IMR-90 (cell line): ENCODE measurements around the gene DNAJC4. TPM values are rescaled to one million over a fixed set of nuclear protein-coding genes. Genes with fewer than 3 reads are reported as not detected.

Experiments
- ATAC-seq: fragments of 200-7000 bp; cut with Tn5 transposase; 2 replicates; pipeline ENCODE4 v1.9.1; 2020; ENCODE audit warnings: low read depth, mild to moderate bottlenecking, moderate library complexity
- BruUV-seq: library from RNA; stranded (reverse); fragments of 400-500 nt; replicated peaks from 2 replicates; lab custom pipeline; 2021; lab: Mats Ljungman, UMichigan
- CTCF ChIA-PET: fragments of 300-600 bp; formaldehyde crosslinking; extraction: SDS; loops from one replicate; lab custom pipeline; 2021; ENCODE audit warnings: antibody characterized with exemption; lab: Yijun Ruan, JAX
- POLR2A ChIA-PET: fragments of 300-600 bp; sonication (Branson Sonifier 250); formaldehyde crosslinking; loops from one replicate; lab custom pipeline; 2022; ENCODE audit warnings: antibody characterized with exemption; ENCODE audit not compliant: unreplicated experiment; lab: Charles Lee
- DNase-seq: peaks from one replicate; pipeline ENCODE4 v3.0.0; 2013
- H2AFZ ChIP-seq: replicated peaks from 2 replicates; pipeline ENCODE3; 2013; ENCODE audit warnings: low read length, mild to moderate bottlenecking; ENCODE audit not compliant: poor library complexity
- H2AK5ac ChIP-seq: 2 replicates; pipeline ENCODE4 v1.6.1; 2013; ENCODE audit warnings: low read depth, low read length, inconsistent platforms
- H2AK9ac ChIP-seq: replicated peaks from 2 replicates; pipeline ENCODE3; 2013; ENCODE audit warnings: mild to moderate bottlenecking, low read depth, low read length, moderate library complexity; ENCODE audit not compliant: poor library complexity
- H2BK120ac ChIP-seq: 2 replicates; pipeline ENCODE4 v1.6.1; 2013; ENCODE audit warnings: low read depth, low read length, inconsistent platforms
- H2BK15ac ChIP-seq: 3 replicates; pipeline ENCODE4 v1.6.1; 2013; ENCODE audit warnings: low read depth, low read length, inconsistent platforms
- H2BK20ac ChIP-seq: 2 replicates; pipeline ENCODE4 v1.6.1; 2013; ENCODE audit warnings: low read depth, mild to moderate bottlenecking, inconsistent platforms, low read length, moderate library complexity
- H2BK5ac ChIP-seq: 2 replicates; pipeline ENCODE4 v1.6.1; 2013; ENCODE audit warnings: mild to moderate bottlenecking, low read depth, low read length, inconsistent platforms; ENCODE audit not compliant: poor library complexity, severe bottlenecking
- H3K14ac ChIP-seq: replicated peaks from 2 replicates; pipeline ENCODE4 v1.6.1; 2013; ENCODE audit warnings: low read depth, low read length, inconsistent platforms
- H3K18ac ChIP-seq: 2 replicates; pipeline ENCODE4 v1.6.1; 2013; ENCODE audit warnings: low read depth, low read length, control low read depth
- H3K23ac ChIP-seq: 2 replicates; pipeline ENCODE4 v1.6.1; 2013; ENCODE audit warnings: low read depth, low read length, inconsistent platforms
- H3K27ac ChIP-seq: 2 replicates; pipeline ENCODE4 v1.5.1; 2013; ENCODE audit warnings: mild to moderate bottlenecking, control low read depth, low read length; ENCODE audit not compliant: insufficient read depth
- H3K27me3 ChIP-seq: 2 replicates; pipeline ENCODE4 v1.6.1; 2013; ENCODE audit warnings: low read length; ENCODE audit not compliant: control insufficient read depth, insufficient read depth
- H3K36me3 ChIP-seq: 2 replicates; pipeline ENCODE4 v1.6.1; 2013; ENCODE audit warnings: low read length, mixed read lengths; ENCODE audit not compliant: control insufficient read depth, insufficient read depth
- H3K4ac ChIP-seq: 2 replicates; pipeline ENCODE4 v1.6.1; 2013; ENCODE audit warnings: low read depth, low read length, inconsistent platforms
- H3K4me1 ChIP-seq: 2 replicates; pipeline ENCODE4 v1.6.1; 2013; ENCODE audit warnings: low read length, mixed read lengths; ENCODE audit not compliant: control insufficient read depth, insufficient read depth
- H3K4me2 ChIP-seq: 2 replicates; pipeline ENCODE4 v1.6.1; 2013; ENCODE audit warnings: low read depth, mild to moderate bottlenecking, control low read depth, low read length, moderate library complexity
- H3K4me3 ChIP-seq: 2 replicates; pipeline ENCODE4 v1.5.1; 2013; ENCODE audit warnings: low read depth, mild to moderate bottlenecking, control low read depth, low read length, moderate library complexity; ENCODE audit not compliant: insufficient read depth
- H3K56ac ChIP-seq: 2 replicates; pipeline ENCODE4 v1.6.1; 2013; ENCODE audit warnings: low read length, inconsistent platforms; ENCODE audit not compliant: insufficient read depth; ENCODE audit errors: extremely low read depth
- H3K79me1 ChIP-seq, 2 experiments: 2 replicates each; pipeline ENCODE4 v1.6.1; 2013; ENCODE audit warnings: low read length in 2 of 2, inconsistent platforms in 1 of 2, low read depth in 1 of 2
- H3K9ac ChIP-seq: 2 replicates; pipeline ENCODE4 v1.6.1; 2013; ENCODE audit warnings: low read depth, low read length, control low read depth
- H3K9me1 ChIP-seq: 2 replicates; pipeline ENCODE4 v1.6.1; 2013; ENCODE audit warnings: low read length, inconsistent platforms; ENCODE audit not compliant: insufficient read depth
- H3K9me3 ChIP-seq: 2 replicates; pipeline ENCODE4 v1.6.1; 2013; ENCODE audit warnings: low read length; ENCODE audit not compliant: control insufficient read depth, insufficient read depth
- H4K20me1 ChIP-seq: 2 replicates; pipeline ENCODE4 v1.6.1; 2013; ENCODE audit warnings: low read length, inconsistent platforms; ENCODE audit not compliant: insufficient read depth
- H4K5ac ChIP-seq: 2 replicates; pipeline ENCODE4 v1.6.1; 2013; ENCODE audit warnings: mild to moderate bottlenecking, low read depth, low read length, control low read depth
- H4K8ac ChIP-seq, 2 experiments: 2 replicates each; pipeline ENCODE4 v1.6.1; 2013; ENCODE audit warnings: low read depth in 2 of 2, low read length in 2 of 2, control low read depth in 1 of 2, inconsistent platforms in 1 of 2
- H4K91ac ChIP-seq: 2 replicates; pipeline ENCODE4 v1.6.1; 2013; ENCODE audit warnings: low read depth, low read length, inconsistent platforms; ENCODE audit not compliant: insufficient read depth
- CHD1 ChIP-seq: IDR thresholded peaks from 2 replicates; pipeline ENCODE4 v1.6.1; 2012; ENCODE audit warnings: low read depth, low read length, improper control_type of control experiment
- POLR2A ChIP-seq: IDR thresholded peaks from 2 replicates; pipeline ENCODE4 v1.6.1; 2012; ENCODE audit warnings: mild to moderate bottlenecking, low read depth, low read length
- RAD21 ChIP-seq: IDR thresholded peaks from 2 replicates; pipeline ENCODE4 v1.6.1; 2012; ENCODE audit warnings: low read length, improper control_type of control experiment
- RCOR1 ChIP-seq: IDR thresholded peaks from 2 replicates; pipeline ENCODE4 v1.6.1; 2012; ENCODE audit warnings: mild to moderate bottlenecking, low read length, improper control_type of control experiment; ENCODE audit not compliant: insufficient replicate concordance
- SMC3 ChIP-seq: fragments of 150-350 bp; IDR thresholded peaks from 2 replicates; pipeline ENCODE4 v1.6.1; 2016; ENCODE audit warnings: low read depth, mild to moderate bottlenecking, antibody characterized with exemption, low read length, moderate library complexity
- WGBS, 2 experiments: methylation state at CpG; one replicate each; pipeline versions ENCODE4 v1.1.5 to v1.1.7; 2013; ENCODE audit warnings: missing lambda C conversion rate in 2 of 2; ENCODE audit not compliant: insufficient read length in 1 of 2; ENCODE audit errors: extremely low coverage in 2 of 2; 5-methylcytosine and 5-hydroxymethylcytosine counted together
- dilution Hi-C: fragments of 300-500 bp; cut with HindIII; formaldehyde crosslinking; loops from one replicate; pipeline ENCODE4 v1.14.3; 2018; ENCODE audit warnings: low sequenced_read_pairs; ENCODE audit not compliant: unreplicated experiment
- in situ Hi-C: fragments of 300-500 bp; cut with MboI; formaldehyde crosslinking; loops from 3 replicates; pipeline ENCODE4 v1.14.3; 2019; ENCODE audit warnings: low sequenced_read_pairs, inconsistent platforms, mixed read lengths
- intact Hi-C: fragments of 100-400 bp; cut with micrococcal nuclease; formaldehyde crosslinking; loops from 2 replicates; pipeline ENCODE4 v1.10.0; 2022
- polyA plus RNA-seq, 3 experiments: library from polyadenylated mRNA; depleted of rRNA; stranded (reverse); fragments of >200 nt; gene quantifications; 2 replicates each; pipeline ENCODE4 v1.2.3, GENCODE V29; 2012; ENCODE audit warnings: low replicate concordance in 1 of 3
- total RNA-seq: library from RNA; depleted of rRNA; stranded (reverse); fragments of >200 nt; gene quantifications from 2 replicates; pipeline ENCODE4 v1.2.3, GENCODE V29; 2012
- TF ChIP-seq, protein P1 (sequence below): fragments of 150-350 bp; IDR thresholded peaks from 2 replicates; pipeline ENCODE4 v1.6.1; 2017; ENCODE audit warnings: mild to moderate bottlenecking, antibody characterized with exemption, low read length, low read depth

DNAJC4 gene
- total and polyA plus RNA-seq, 2 of the 4 experiments (the other 2 are of a cell fraction) = 2.2 to 22.8 TPM

GRCh38 chr11:64222651-64223000 is 7.7 kb upstream of the DNAJC4 start:
- Histone ChIP-seq H2BK15ac (no peak overlapping the region), H3K56ac (no peak overlapping the region), H3K4me2 (no peak overlapping the region), H3K4me3 (no peak overlapping the region), H3K18ac (no peak overlapping the region), H3K36me3 (peaks cover 5% of the 10 kb centered on the region), H2AK5ac (no peak overlapping the region), H3K9me3 (no peaks in the 10 kb centered on the region), H4K91ac (no peak overlapping the region), H3K23ac (no peak overlapping the region), H3K9me1 (peaks cover 24% of the 10 kb centered on the region), H2BK20ac (no peak overlapping the region), H2AFZ (no peak overlapping the region), H4K20me1 (no peaks in the 10 kb centered on the region; the same call in 1 of the 2 replicates), H3K27me3 (no peaks in the 10 kb centered on the region), H2BK120ac (no peak overlapping the region), H2AK9ac (no peak overlapping the region), H4K8ac (no peak overlapping the region), H3K9ac (no peak overlapping the region), H4K5ac (no peak overlapping the region), H2BK5ac (no peak overlapping the region), H3K27ac (no peak overlapping the region), H3K79me1 (peaks cover 22 to 37% of the 10 kb centered on the region in 2 experiments; a peak in 3 of 4 replicates), H3K4ac (no peak overlapping the region), H3K4me1 (peaks cover 14% of the 10 kb centered on the region), H3K14ac (no peak overlapping the region)
- CTCF ChIA-PET = no interaction called here
- dilution Hi-C loops = no loop called here
- DNase-seq = no peak
- POLR2A ChIA-PET = no interaction called here
- in situ Hi-C loops = no loop called here
- ATAC-seq = no peak
- 82% methylated on average over 4 of the region's 9 CpGs; no CpG with 5 or more reads in 1 of the 2 experiments for WGBS, 2 experiments
- TF ChIP-seq, protein P1, sequence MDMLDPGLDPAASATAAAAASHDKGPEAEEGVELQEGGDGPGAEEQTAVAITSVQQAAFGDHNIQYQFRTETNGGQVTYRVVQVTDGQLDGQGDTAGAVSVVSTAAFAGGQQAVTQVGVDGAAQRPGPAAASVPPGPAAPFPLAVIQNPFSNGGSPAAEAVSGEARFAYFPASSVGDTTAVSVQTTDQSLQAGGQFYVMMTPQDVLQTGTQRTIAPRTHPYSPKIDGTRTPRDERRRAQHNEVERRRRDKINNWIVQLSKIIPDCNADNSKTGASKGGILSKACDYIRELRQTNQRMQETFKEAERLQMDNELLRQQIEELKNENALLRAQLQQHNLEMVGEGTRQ = no peak
- TF ChIP-seq CHD1 = no peak
- TF ChIP-seq POLR2A = no peak
- no peak for TF ChIP-seq RCOR1
- no peak for TF ChIP-seq SMC3
- TF ChIP-seq RAD21 = no peak
- intact Hi-C loops = no loop called here
- BruUV-seq = no TSS peak
